ENCODE data around the gene AIMP1. TPM values are rescaled to one million over a fixed set of nuclear protein-coding genes. Genes with fewer than 3 reads are reported as not detected.
A peak's percentile ranks its signal among the peaks of the same experiment; 100 is the strongest.

AIMP1 gene
- total and polyA plus RNA-seq, 2 of the 13 experiments (the other 11 are each of a cell fraction or from before 2014, with no cell fraction given) = 28.6 to 82.9 TPM

DNA sequence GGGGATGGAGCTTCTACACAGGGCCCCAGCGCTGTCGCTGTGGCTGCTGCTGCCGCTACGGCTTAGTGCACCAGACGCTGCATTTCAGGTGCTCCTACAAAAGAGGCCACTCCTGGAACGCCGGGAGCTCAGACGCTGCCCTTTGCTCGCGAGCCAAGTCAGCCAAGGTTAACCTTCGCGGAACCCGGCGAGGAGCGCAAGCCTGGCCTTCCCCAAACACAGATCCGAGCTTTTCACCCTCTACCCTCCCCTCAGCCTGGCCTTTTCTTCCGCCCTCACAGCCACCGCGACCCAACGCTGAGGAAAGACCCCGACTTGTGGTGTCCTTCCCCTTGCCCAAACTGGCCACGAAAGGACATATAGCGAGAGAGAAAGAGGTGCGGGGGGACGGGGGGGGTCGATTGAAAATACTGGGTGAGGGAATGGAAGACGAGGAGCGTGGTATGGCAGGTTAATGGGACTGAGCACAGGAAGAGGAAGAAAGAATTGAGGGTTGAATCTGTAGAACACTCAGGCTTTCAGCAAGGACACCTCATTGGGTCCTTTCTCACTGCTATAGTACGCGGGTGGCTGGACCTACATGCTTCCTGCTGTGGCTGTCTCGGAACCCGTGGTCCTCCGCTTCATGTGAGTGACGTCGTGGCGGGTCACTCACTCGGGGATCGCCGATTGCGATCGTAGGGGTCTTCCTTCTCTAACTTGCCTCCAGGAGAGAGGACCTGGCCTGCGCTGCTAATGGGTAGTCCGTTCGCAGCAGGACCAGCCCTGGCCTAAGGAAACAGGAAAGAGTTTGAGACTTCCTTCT lies at the start of gene AIMP1, which contains the start of gene TBCK (continued):
- TF ChIP-seq, protein P1, sequence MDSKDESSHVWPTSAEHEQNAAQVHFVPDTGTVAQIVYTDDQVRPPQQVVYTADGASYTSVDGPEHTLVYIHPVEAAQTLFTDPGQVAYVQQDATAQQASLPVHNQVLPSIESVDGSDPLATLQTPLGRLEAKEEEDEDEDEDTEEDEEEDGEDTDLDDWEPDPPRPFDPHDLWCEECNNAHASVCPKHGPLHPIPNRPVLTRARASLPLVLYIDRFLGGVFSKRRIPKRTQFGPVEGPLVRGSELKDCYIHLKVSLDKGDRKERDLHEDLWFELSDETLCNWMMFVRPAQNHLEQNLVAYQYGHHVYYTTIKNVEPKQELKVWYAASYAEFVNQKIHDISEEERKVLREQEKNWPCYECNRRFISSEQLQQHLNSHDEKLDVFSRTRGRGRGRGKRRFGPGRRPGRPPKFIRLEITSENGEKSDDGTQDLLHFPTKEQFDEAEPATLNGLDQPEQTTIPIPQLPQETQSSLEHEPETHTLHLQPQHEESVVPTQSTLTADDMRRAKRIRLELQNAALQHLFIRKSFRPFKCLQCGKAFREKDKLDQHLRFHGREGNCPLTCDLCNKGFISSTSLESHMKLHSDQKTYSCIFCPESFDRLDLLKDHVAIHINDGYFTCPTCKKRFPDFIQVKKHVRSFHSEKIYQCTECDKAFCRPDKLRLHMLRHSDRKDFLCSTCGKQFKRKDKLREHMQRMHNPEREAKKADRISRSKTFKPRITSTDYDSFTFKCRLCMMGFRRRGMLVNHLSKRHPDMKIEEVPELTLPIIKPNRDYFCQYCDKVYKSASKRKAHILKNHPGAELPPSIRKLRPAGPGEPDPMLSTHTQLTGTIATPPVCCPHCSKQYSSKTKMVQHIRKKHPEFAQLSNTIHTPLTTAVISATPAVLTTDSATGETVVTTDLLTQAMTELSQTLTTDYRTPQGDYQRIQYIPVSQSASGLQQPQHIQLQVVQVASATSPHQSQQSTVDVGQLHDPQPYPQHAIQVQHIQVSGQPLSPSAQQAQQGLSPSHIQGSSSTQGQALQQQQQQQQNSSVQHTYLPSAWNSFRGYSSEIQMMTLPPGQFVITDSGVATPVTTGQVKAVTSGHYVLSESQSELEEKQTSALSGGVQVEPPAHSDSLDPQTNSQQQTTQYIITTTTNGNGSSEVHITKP (CRISPR knock-in tag; IDR thresholded peaks at IDR 0.05; ENCODE audit: low read depth) = peak; percentile 81
- no peak for TF ChIP-seq ZSCAN20 (CRISPR knock-in tag; IDR thresholded peaks at IDR 0.05; ENCODE audit: borderline replicate concordance)
- TF ChIP-seq, protein P2, sequence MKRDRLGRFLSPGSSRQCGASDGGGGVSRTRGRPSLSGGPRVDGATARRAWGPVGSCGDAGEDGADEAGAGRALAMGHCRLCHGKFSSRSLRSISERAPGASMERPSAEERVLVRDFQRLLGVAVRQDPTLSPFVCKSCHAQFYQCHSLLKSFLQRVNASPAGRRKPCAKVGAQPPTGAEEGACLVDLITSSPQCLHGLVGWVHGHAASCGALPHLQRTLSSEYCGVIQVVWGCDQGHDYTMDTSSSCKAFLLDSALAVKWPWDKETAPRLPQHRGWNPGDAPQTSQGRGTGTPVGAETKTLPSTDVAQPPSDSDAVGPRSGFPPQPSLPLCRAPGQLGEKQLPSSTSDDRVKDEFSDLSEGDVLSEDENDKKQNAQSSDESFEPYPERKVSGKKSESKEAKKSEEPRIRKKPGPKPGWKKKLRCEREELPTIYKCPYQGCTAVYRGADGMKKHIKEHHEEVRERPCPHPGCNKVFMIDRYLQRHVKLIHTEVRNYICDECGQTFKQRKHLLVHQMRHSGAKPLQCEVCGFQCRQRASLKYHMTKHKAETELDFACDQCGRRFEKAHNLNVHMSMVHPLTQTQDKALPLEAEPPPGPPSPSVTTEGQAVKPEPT (CRISPR knock-in tag; IDR thresholded peaks at IDR 0.05; ENCODE audit: low read depth) = no peak
- TF ChIP-seq ZFYVE20 (CRISPR knock-in tag; IDR thresholded peaks at IDR 0.05; ENCODE audit: borderline replicate concordance, low read depth) = no peak; the same call in 1 of the 2 replicates
- TF ChIP-seq ETV5 (CRISPR knock-in tag; IDR thresholded peaks at IDR 0.05; ENCODE audit: borderline replicate concordance) = no peak
- TF ChIP-seq, protein P3, sequence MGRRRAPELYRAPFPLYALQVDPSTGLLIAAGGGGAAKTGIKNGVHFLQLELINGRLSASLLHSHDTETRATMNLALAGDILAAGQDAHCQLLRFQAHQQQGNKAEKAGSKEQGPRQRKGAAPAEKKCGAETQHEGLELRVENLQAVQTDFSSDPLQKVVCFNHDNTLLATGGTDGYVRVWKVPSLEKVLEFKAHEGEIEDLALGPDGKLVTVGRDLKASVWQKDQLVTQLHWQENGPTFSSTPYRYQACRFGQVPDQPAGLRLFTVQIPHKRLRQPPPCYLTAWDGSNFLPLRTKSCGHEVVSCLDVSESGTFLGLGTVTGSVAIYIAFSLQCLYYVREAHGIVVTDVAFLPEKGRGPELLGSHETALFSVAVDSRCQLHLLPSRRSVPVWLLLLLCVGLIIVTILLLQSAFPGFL (CRISPR knock-in tag; IDR thresholded peaks at IDR 0.05) = no peak
- no peak for TF ChIP-seq SRSF9 (IDR thresholded peaks at IDR 0.05; ENCODE audit: borderline replicate concordance, insufficient read depth, low read depth, low read length, poor library complexity, severe bottlenecking)
- TF ChIP-seq ZNF772 (CRISPR knock-in tag; IDR thresholded peaks at IDR 0.05) = no peak
- no peak for TF ChIP-seq NFE2L2 (IDR thresholded peaks at IDR 0.05; ENCODE audit: low read length)
- no peak for TF ChIP-seq SP5 (CRISPR knock-in tag; IDR thresholded peaks at IDR 0.05; ENCODE audit: borderline replicate concordance, low read depth)
- TF ChIP-seq ZFP1 (CRISPR knock-in tag; IDR thresholded peaks at IDR 0.05) = peak; percentile 52; the same call in 1 of the 2 replicates
- 0 out of 2 replicates have a peak, but pooled peaks have one; percentile 56 for TF ChIP-seq ZNF253 (CRISPR knock-in tag; IDR thresholded peaks at IDR 0.05; ENCODE audit: borderline replicate concordance)
- no peak for TF ChIP-seq MTF1 (CRISPR knock-in tag; IDR thresholded peaks at IDR 0.05)
- no peak for TF ChIP-seq ZNF883 (CRISPR knock-in tag; IDR thresholded peaks at IDR 0.05; ENCODE audit: not compliant biosample characterization)
- no peak for TF ChIP-seq MBD4 (IDR thresholded peaks at IDR 0.05; ENCODE audit: borderline replicate concordance, low read length)
- no peak for TF ChIP-seq MTA1 (CRISPR knock-in tag; IDR thresholded peaks at IDR 0.05; ENCODE audit: borderline replicate concordance)
- peak; percentile 80 for TF ChIP-seq DR1 (CRISPR knock-in tag; IDR thresholded peaks at IDR 0.05)

Data from HepG2 (cell line).